HEK293T (cell line): Measurements from ENCODE around the gene C10orf67.
"Not testable (repeated sequence)": the region's sequence is repeated elsewhere in the genome, so short reads cannot be mapped to it uniquely, and the experiment has no call there.

Source experiments
- CTCF ChIA-PET: fragments of 350-600 bp; formaldehyde crosslinking; extraction: SDS; loops from one replicate; lab custom pipeline; 2021; ENCODE audit warnings: antibody characterized with exemption, inconsistent platforms; lab: Yijun Ruan, JAX
- POLR2A ChIA-PET: fragments of 350-600 bp; formaldehyde crosslinking; extraction: SDS; loops from one replicate; lab custom pipeline; 2020; ENCODE audit warnings: antibody characterized with exemption, inconsistent platforms; lab: Yijun Ruan, JAX
- DNase-seq: peaks from one replicate; pipeline ENCODE4 v3.0.0; 2012; ENCODE audit warnings: mixed read lengths; ENCODE audit errors: extremely low spot score
- ARNT ChIP-seq: fragments of 450-650 bp; IDR thresholded peaks from 2 replicates; pipeline ENCODE4 v1.6.1; 2017; ENCODE audit warnings: mild to moderate bottlenecking
- BHLHE40 ChIP-seq: fragments of 450-650 bp; IDR thresholded peaks from 2 replicates; pipeline ENCODE4 v1.6.1; 2016; ENCODE audit warnings: mild to moderate bottlenecking, moderate library complexity, borderline replicate concordance
- CTBP1 ChIP-seq: fragments of 450-650 bp; IDR thresholded peaks from 2 replicates; pipeline ENCODE4 v1.6.1; 2016; ENCODE audit warnings: borderline replicate concordance
- ELF4 ChIP-seq: fragments of 450-650 bp; IDR thresholded peaks from 2 replicates; pipeline ENCODE4 v1.6.1; 2017; ENCODE audit warnings: antibody characterized with exemption
- FOXA1 ChIP-seq: fragments of 450-650 bp; IDR thresholded peaks from 2 replicates; pipeline ENCODE4 v1.6.1; 2016; ENCODE audit warnings: mild to moderate bottlenecking
- FOXK2 ChIP-seq: fragments of 450-650 bp; IDR thresholded peaks from 2 replicates; pipeline ENCODE4 v1.6.1; 2016; ENCODE audit warnings: mild to moderate bottlenecking
- FOXM1 ChIP-seq: fragments of 450-650 bp; IDR thresholded peaks from 2 replicates; pipeline ENCODE4 v1.6.1; 2017; ENCODE audit warnings: mild to moderate bottlenecking, borderline replicate concordance
- HDGF ChIP-seq: fragments of 450-650 bp; IDR thresholded peaks from 2 replicates; pipeline ENCODE4 v1.6.1; 2017; ENCODE audit warnings: antibody characterized with exemption, borderline replicate concordance
- L3MBTL2 ChIP-seq: fragments of 450-650 bp; conservative IDR thresholded peaks from 2 replicates; pipeline ENCODE4 v1.6.1; 2016; ENCODE audit warnings: mild to moderate bottlenecking
- LEF1 ChIP-seq: fragments of 450-650 bp; IDR thresholded peaks from 2 replicates; pipeline ENCODE4 v1.6.1; 2017; ENCODE audit warnings: mild to moderate bottlenecking, borderline replicate concordance
- NFRKB ChIP-seq: fragments of 450-650 bp; IDR thresholded peaks from 2 replicates; pipeline ENCODE4 v1.6.1; 2016; ENCODE audit warnings: mild to moderate bottlenecking, moderate library complexity
- SP1 ChIP-seq: fragments of 450-650 bp; IDR thresholded peaks from 2 replicates; pipeline ENCODE4 v1.6.1; 2017
- SUZ12 ChIP-seq: fragments of 450-650 bp; IDR thresholded peaks from 2 replicates; pipeline ENCODE4 v1.6.1; 2016; ENCODE audit warnings: mild to moderate bottlenecking
- TARDBP ChIP-seq: fragments of 450-650 bp; IDR thresholded peaks from 2 replicates; pipeline ENCODE4 v1.6.1; 2016
- ZNF384 ChIP-seq: fragments of 450-650 bp; IDR thresholded peaks from 2 replicates; pipeline ENCODE4 v1.6.1; 2016
- TF ChIP-seq, protein P1 (sequence below): fragments of 450-650 bp; IDR thresholded peaks from 2 replicates; pipeline ENCODE4 v1.6.1; 2016

The C10orf67 gene

DNA sequence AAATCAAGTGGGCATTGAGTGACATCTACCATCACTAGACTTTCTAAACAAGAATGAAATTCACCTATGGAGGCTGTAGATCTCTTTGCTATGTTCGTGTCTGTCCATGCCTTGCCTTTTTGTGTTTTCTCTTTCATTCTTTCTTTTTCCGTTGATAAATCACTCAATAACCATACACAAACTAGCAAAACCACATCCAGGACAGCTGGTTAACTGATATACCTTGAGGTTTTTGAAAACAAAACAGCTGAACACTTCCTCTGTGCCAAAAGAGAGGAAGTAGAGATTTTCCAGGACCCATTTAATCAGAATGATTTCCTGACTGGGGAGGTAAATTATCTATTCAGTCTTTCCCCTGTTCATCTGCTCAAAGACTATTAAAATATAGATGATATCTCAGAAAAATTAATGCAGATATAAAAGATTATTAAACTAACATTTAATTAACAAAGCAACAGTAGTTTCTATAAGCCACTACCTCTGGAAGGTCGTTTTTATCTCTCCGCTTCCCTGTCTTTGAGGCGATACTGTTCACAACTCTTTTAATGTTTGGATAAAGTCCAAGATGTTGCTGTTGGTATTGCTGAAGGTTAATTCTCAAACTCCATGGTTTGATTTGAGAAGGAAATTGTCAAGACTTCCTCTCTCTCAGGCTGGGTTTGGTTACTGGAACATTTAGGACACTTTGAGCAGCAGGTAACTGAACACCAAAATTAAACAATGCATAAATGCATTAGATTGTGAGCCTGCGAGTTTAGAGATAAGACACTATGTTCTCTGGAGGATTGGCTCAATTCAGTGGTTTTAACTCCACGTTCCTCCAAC, 24.4 kb upstream of the C10orf67 start:
- DNase-seq, result no peak
- ChIA-PET CTCF (no interaction called here), POLR2A (no interaction called here)
- TF ChIP-seq HDGF (no peak), SUZ12 (no peak)
- TF ChIP-seq, protein P1, sequence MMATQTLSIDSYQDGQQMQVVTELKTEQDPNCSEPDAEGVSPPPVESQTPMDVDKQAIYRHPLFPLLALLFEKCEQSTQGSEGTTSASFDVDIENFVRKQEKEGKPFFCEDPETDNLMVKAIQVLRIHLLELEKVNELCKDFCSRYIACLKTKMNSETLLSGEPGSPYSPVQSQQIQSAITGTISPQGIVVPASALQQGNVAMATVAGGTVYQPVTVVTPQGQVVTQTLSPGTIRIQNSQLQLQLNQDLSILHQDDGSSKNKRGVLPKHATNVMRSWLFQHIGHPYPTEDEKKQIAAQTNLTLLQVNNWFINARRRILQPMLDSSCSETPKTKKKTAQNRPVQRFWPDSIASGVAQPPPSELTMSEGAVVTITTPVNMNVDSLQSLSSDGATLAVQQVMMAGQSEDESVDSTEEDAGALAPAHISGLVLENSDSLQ, result 0 out of 2 replicates have a peak, but pooled peaks have one; percentile 9

DNA sequence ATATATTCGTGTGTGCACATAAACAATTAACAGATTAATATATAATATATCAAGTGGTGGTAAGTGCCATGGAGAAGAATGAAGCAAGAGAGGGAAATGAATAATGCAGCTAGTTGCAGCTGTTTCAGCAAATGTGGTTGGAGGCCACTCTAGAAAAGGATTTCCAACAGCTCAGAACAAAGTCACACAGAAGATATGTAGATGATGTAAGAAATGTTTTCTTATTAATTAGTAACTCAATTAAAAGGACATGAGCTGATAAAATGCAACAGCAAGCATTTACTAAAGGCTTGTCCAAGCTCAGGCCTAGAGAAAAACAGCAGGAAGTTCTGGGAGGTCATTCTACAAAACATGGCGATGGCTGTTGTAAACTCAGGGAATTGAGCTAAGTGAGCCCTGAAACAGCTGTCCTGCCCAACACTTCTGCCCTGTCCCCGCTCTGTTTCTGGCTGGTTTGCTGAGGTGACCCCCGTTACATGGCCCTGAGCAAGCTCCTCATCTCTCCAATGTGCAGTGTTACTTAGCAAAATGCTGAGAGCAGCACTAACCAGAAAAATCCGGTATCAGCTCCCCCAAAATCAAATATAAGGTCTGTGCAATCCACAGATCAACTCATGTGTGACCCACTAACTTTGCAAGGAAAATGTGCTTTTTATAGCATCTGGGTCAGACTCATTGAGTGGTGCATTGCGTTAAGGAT, 23.4 kb upstream of the C10orf67 start:
- POLR2A ChIA-PET, result interaction anchor here (0.8 to 1.0 kb wide), 3 partner anchors 8 to 71 kb away, joined by 3 to 4 read pairs (median 3); partner anchors contain the start of gene OTUD1
- no peak for DNase-seq
- no peak for TF ChIP-seq TARDBP
- no peak for TF ChIP-seq ARNT
- CTCF ChIA-PET, result interaction anchor here (1.6 kb wide), 1 partner anchor 10 kb away, joined by 9 read pairs; no protein-coding TSS in a partner anchor

DNA sequence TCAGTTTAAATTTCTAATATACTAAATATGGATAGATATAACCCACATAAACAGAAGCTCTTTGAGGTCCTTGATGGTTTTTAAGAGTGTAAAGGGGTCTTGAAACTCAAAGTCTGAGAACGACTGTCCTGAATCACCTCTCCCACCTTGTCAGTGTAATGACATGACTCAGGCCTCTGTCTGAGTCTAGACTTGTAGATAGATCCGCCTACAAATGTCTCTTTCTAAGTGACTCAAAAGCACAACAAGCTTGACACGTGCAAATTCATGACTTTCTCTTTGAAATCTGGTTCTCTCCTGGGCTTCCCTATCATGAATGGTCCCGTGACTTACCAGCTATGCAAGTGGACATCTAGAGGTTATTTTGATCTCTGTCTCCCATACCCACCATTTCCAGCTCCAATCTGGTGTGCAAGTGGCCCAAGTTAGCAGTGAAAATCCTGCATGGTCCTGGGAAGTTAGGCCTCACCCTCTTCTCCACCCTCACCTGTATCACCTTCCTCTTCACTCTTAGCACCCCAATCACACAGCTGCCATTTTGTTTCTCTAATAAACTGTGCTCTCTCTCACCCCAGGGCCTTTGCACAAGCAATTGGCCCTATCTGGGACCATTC, 20.9 kb upstream of the C10orf67 start:
- POLR2A ChIA-PET, DNase-seq, CTCF ChIA-PET: not testable (repeated sequence)

DNA sequence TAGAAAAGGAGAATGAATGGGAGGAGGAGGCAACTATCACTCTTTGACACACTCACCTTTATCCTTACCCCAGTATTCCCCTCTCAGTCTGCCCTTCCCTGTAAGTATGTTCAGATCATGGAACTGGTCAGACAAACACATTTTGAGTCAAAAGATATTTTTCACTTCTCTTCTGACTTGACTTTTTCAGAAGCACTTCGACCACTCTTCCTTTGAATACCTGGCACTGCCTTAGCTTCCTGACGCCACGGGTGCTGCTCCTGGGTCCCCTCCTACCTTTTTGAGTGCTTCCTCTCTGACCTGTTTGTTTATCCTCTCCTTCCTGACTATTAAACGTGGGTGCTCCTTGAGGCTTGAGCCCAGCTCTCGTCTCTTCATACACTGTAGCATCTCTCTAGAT, 19.8 kb upstream of the C10orf67 start:
- POLR2A ChIA-PET, result no interaction called here
- CTCF ChIA-PET, result no interaction called here
- no peak for TF ChIP-seq FOXK2
- no peak for TF ChIP-seq ZNF384
- no peak for TF ChIP-seq ARNT
- no peak for TF ChIP-seq CTBP1
- TF ChIP-seq LEF1, result no peak
- no peak for TF ChIP-seq FOXM1
- TF ChIP-seq BHLHE40, result no peak
- TF ChIP-seq L3MBTL2, result no peak
- no peak for TF ChIP-seq SUZ12
- no peak for DNase-seq

DNA sequence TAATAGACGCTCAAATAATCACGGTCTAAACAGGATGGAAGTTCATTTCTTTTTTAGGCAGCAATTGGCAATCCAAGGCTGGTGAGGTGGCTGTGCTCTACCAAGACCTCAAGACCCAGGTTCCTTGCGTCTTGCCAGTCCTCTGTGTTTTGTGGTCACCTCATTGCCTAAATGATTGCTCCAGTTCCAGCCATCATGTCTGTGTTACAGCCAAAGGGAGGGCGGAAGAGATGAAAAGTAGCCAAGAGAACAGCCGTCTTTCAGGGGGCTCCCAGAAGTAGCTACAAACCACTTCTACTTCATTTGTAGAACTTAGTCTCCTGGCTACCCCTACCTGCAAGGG, 19.2 kb upstream of the C10orf67 start:
- TF ChIP-seq SUZ12 (no peak), ELF4 (no peak), ARNT (no peak), LEF1 (no peak), TARDBP (no peak), SP1 (no peak), HDGF (no peak), FOXK2 (no peak), FOXA1 (no peak), BHLHE40 (no peak), ZNF384 (no peak), NFRKB (no peak), FOXM1 (no peak), L3MBTL2 (no peak), CTBP1 (no peak)
- TF ChIP-seq, protein P1, result no peak
- CTCF ChIA-PET, result no interaction called here
- DNase-seq, result no peak
- POLR2A ChIA-PET, result interaction anchor here (0.8 kb wide), 1 partner anchor 13 kb away, joined by 3 read pairs; no protein-coding TSS in a partner anchor

DNA sequence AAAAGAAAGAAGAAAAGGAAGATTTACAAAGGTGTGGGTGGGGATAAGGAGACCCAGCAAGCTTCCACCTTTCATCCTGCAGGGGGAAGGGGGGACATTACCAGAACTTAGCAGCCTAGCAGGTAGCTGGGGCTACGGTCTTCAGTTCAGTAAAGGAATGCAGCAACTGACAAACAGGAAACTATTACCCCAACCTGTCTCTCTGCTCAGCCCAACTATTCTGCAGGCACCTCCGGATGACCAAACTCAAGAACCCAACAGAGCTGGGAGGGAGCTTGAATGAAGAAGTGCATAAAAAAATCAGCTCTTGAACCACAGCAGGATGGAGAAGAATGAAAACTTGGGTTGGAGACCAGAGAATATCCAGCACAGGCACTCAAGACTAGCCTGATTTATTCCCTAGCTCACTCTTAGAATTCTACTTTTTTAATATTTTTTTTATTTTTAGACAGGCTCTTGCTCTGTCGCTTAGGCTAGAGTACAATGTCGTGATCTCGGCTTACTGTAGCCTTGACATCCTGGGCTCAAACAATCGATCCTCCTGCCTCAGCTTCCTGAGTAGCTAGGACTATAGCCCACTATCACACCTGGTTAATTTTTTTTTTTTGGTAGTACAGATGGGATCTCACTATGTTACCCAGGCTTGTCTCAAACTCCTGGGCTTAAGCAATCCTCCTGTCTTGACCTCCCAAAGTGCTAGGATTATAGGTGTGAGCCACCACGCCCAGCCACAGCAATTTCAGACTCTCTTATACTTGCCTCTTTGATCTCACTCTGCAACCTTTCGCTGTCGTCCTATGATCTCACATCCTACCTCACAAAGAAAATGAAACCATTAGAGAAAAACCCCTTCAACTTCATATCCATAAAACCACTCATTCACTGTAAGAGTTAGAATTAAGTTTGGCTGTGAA, 18.5 kb upstream of the C10orf67 start:
- POLR2A ChIA-PET, result interaction anchor here (0.8 kb wide), 1 partner anchor 14 kb away, joined by 3 read pairs; no protein-coding TSS in a partner anchor
- CTCF ChIA-PET, result no interaction called here
- no peak for DNase-seq
- no peak for TF ChIP-seq SUZ12
- TF ChIP-seq CTBP1, result no peak
- no peak for TF ChIP-seq SP1
- TF ChIP-seq ELF4, result no peak
- no peak for TF ChIP-seq L3MBTL2
- no peak for TF ChIP-seq LEF1
- no peak for TF ChIP-seq ARNT
- no peak for TF ChIP-seq FOXA1
- TF ChIP-seq ZNF384, result no peak
- no peak for TF ChIP-seq FOXM1
- no peak for TF ChIP-seq NFRKB
- TF ChIP-seq TARDBP, result no peak
